Brain microvascular endothelial cell (primary cell): ENCODE data around the gene SLC15A5.

Experiments used
- DNase-seq: peaks from one replicate; pipeline ENCODE4 v3.0.0-alpha.2; 2020
- H3K27ac ChIP-seq: fragments of 250-450 bp; sonication (Bioruptor Pico); 2 replicates; pipeline ENCODE4 v1.5.1; 2020; ENCODE audit warnings: mild to moderate bottlenecking, moderate library complexity
- H3K27me3 ChIP-seq: fragments of 250-450 bp; sonication (Bioruptor Pico); replicated peaks from 2 replicates; pipeline ENCODE4 v1.5.1; 2020; ENCODE audit warnings: mild to moderate bottlenecking
- H3K36me3 ChIP-seq: fragments of 250-450 bp; sonication (Bioruptor Pico); replicated peaks from 2 replicates; pipeline ENCODE4 v1.5.1; 2020; ENCODE audit warnings: mild to moderate bottlenecking
- H3K4me3 ChIP-seq: 2 replicates; pipeline ENCODE4 v1.5.1; 2011; ENCODE audit warnings: low read depth, mild to moderate bottlenecking, control low read depth, low read length, moderate library complexity
- in situ Hi-C: cut with HindIII; loops from 2 replicates; pipeline ENCODE4 v1.10.0; 2017; ENCODE audit warnings: low sequenced_read_pairs, low pct_ligation_motif_present
- TF ChIP-seq, protein P1 (sequence below): IDR thresholded peaks from 2 replicates; pipeline ENCODE4 v1.5.1; 2011; ENCODE audit warnings: low read depth, mild to moderate bottlenecking, moderate library complexity, low read length, control low read depth, inconsistent platforms; ENCODE audit errors: missing control alignments

The SLC15A5 gene

DNA sequence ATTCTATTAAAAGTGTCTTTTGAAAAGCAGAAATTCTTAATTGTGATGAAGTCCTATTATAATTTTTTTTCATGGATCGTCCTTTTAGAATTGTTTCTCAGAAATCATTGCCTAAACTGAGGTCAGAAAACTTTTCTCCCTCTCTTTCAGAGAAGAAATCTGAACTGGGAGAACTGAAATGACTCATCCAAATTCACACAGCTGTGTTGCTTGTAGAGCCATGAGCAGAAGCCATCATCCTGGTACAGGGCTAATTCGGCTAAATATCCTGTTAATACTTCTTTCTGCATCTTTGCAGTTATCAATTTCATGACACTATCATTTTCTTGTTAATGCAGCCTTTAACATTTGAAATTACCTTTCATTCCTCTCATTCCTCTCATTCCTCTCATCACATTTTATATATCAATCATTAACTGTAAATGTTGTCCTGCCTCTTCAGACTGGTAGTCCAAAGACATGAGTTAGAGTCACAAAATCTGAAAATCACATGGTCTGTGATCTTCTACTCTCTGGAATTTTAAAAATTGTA lies 15.5 kb downstream of the SLC15A5 start:
- TF ChIP-seq, protein P1, sequence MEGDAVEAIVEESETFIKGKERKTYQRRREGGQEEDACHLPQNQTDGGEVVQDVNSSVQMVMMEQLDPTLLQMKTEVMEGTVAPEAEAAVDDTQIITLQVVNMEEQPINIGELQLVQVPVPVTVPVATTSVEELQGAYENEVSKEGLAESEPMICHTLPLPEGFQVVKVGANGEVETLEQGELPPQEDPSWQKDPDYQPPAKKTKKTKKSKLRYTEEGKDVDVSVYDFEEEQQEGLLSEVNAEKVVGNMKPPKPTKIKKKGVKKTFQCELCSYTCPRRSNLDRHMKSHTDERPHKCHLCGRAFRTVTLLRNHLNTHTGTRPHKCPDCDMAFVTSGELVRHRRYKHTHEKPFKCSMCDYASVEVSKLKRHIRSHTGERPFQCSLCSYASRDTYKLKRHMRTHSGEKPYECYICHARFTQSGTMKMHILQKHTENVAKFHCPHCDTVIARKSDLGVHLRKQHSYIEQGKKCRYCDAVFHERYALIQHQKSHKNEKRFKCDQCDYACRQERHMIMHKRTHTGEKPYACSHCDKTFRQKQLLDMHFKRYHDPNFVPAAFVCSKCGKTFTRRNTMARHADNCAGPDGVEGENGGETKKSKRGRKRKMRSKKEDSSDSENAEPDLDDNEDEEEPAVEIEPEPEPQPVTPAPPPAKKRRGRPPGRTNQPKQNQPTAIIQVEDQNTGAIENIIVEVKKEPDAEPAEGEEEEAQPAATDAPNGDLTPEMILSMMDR = no peak
- no peak overlapping the region for H3K27ac ChIP-seq
- H3K27me3 ChIP-seq = no peaks in the 10 kb centered on the region
- H3K36me3 ChIP-seq = no peaks in the 10 kb centered on the region
- no peak for DNase-seq
- H3K4me3 ChIP-seq = no peak overlapping the region
- in situ Hi-C loops = no loop called here

DNA sequence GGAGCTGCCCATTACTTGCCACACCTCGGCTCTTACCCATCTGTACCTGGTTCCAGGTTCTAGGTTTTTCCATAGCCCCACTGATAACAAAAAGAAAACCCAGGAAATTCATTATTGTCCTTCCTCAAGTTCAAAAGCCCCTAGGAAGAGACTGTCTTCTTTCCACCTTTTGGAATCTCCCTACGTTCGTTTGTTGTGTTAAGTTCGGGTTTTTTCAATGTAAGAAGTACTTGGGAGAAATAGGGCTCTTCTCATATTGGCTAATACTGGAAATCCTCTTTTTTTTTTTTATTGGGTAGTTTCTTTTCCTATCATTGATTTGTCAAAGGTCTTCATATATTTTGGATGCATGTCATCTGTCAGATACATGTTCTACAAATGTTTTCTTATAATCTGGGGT lies 17.3 kb downstream of the SLC15A5 start:
- in situ Hi-C loops = no loop called here
- Histone ChIP-seq H3K27ac (no peak overlapping the region), H3K27me3 (no peaks in the 10 kb centered on the region), H3K4me3 (no peak overlapping the region), H3K36me3 (no peaks in the 10 kb centered on the region)
- DNase-seq = no peak
- TF ChIP-seq, protein P1 = no peak

DNA sequence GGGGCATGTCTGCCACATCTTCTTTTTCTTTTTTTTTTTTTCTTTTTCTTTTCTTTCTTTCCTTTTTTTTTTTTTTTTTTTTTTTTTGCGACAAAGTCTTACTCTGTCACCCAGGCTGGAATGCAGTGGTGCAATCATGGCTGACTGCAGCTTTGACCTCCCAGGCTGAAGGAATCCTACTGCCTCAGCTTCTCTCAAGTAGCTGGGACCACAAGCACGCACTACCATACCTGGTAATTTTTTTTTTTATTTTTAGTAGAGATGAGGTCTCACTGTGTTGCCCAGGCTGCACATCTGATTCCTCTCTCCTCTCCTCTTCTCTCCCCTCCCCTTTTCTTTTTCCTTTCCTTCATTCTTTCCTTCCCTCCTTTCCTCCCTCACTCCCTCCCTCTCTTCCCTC lies 18.5 kb downstream of the SLC15A5 start:
- H3K27me3 ChIP-seq = no peaks in the 10 kb centered on the region
- no peak overlapping the region for H3K4me3 ChIP-seq
- no peak overlapping the region for H3K27ac ChIP-seq
- TF ChIP-seq, protein P1 = no peak
- no peaks in the 10 kb centered on the region for H3K36me3 ChIP-seq
- DNase-seq = no peak
- in situ Hi-C loops = no loop called here

GRCh38 chr12:16246264-16246663 lies 31.2 kb downstream of the SLC15A5 start:
- in situ Hi-C loops = no loop called here
- Histone ChIP-seq H3K4me3 (no peak overlapping the region), H3K27me3 (no peaks in the 10 kb centered on the region), H3K36me3 (no peaks in the 10 kb centered on the region), H3K27ac (no peak overlapping the region)
- TF ChIP-seq, protein P1 = no peak
- DNase-seq = no peak

- Histone ChIP-seq H3K36me3 (no peaks in the 10 kb centered on the region), H3K4me3 (no peak overlapping the region), H3K27ac (no peak overlapping the region), H3K27me3 (no peaks in the 10 kb centered on the region)
- no peak for DNase-seq
- TF ChIP-seq, protein P1 = no peak
- in situ Hi-C loops = no loop called here
Observed at GRCh38 chr12:16245209-16245608, 32.3 kb downstream of the SLC15A5 start.
